Stimulated activated naive CD8-positive, alpha-beta T cell treated with anti-CD3 and anti-CD28 coated beads, Interleukin-15, Interleukin-2, amounts not matched to agents 100 ng/mL and 50 ng/mL, for 24 hours (primary cell): Measurements from ENCODE around the gene SSTR4.

Experiments
- H3K27ac Mint-ChIP-seq: one replicate; pipeline ENCODE4 v1.8.0; 2021; ENCODE audit warnings: mild to moderate bottlenecking, mixed read lengths
- H3K27me3 Mint-ChIP-seq: one replicate; pipeline ENCODE4 v1.8.0; 2021; ENCODE audit warnings: mixed read lengths
- H3K36me3 Mint-ChIP-seq: one replicate; pipeline ENCODE4 v1.8.0; 2021; ENCODE audit warnings: low read depth, mixed read lengths
- H3K4me1 Mint-ChIP-seq: one replicate; pipeline ENCODE4 v1.8.0; 2021; ENCODE audit warnings: low read depth, mixed read lengths
- H3K4me3 Mint-ChIP-seq: one replicate; pipeline ENCODE4 v1.8.0; 2021; ENCODE audit warnings: mild to moderate bottlenecking, mixed read lengths
- H3K9me3 Mint-ChIP-seq: one replicate; pipeline ENCODE4 v1.8.0; 2021; ENCODE audit warnings: mixed read lengths

The SSTR4 gene

DNA sequence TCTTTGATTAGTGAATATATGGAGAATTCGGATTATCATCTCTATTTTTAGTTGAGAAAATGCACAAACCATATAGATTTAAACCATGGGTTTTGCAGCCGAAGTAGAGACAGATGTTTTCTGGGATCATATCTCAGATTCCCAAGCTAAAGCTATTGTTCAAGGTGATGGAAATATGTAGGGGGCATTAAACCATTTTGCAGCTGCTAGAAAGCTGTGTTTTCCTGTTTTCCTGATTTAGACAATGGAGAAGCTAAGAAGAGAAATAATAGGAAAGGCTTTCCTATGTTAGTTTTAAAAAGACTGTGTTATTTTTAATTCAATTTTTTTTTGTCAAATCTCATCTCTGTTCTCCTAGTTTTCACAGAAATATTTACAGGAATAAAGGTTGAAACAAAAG lies 44.8 kb downstream of the SSTR4 start:
- no peaks in the 10 kb centered on the region for H3K36me3 Mint-ChIP-seq
- no peaks in the 10 kb centered on the region for H3K4me1 Mint-ChIP-seq

GRCh38 chr20:23080521-23080920 lies 45.4 kb downstream of the SSTR4 start:
- no peaks in the 10 kb centered on the region for H3K9me3 Mint-ChIP-seq
- no peak overlapping the region for H3K4me3 Mint-ChIP-seq
- H3K36me3 Mint-ChIP-seq, result no peaks in the 10 kb centered on the region
- peaks cover 3% of the 10 kb centered on the region for H3K27me3 Mint-ChIP-seq
- H3K27ac Mint-ChIP-seq, result no peak overlapping the region
- H3K4me1 Mint-ChIP-seq, result no peaks in the 10 kb centered on the region

More for the DNA sequence above, 44.8 kb downstream of the SSTR4 start:
- H3K9me3 Mint-ChIP-seq, result no peaks in the 10 kb centered on the region
- H3K27ac Mint-ChIP-seq, result no peak overlapping the region
- H3K4me3 Mint-ChIP-seq, result no peak overlapping the region
- peaks cover 6% of the 10 kb centered on the region for H3K27me3 Mint-ChIP-seq

- Mint-ChIP-seq H3K4me3 (no peak overlapping the region), H3K27me3 (peaks cover 3% of the 10 kb centered on the region), H3K36me3 (no peaks in the 10 kb centered on the region), H3K9me3 (no peaks in the 10 kb centered on the region), H3K4me1 (no peaks in the 10 kb centered on the region), H3K27ac (no peak overlapping the region)
Measured at GRCh38 chr20:23081263-23081819, 46.2 kb downstream of the SSTR4 start.

GRCh38 chr20:23082846-23083552 lies 47.9 kb downstream of the SSTR4 start:
- H3K4me3 Mint-ChIP-seq, result no peak overlapping the region
- no peaks in the 10 kb centered on the region for H3K36me3 Mint-ChIP-seq
- no peak overlapping the region for H3K27ac Mint-ChIP-seq
- H3K9me3 Mint-ChIP-seq, result no peaks in the 10 kb centered on the region
- no peaks in the 10 kb centered on the region for H3K4me1 Mint-ChIP-seq
- peaks cover 3% of the 10 kb centered on the region for H3K27me3 Mint-ChIP-seq

DNA sequence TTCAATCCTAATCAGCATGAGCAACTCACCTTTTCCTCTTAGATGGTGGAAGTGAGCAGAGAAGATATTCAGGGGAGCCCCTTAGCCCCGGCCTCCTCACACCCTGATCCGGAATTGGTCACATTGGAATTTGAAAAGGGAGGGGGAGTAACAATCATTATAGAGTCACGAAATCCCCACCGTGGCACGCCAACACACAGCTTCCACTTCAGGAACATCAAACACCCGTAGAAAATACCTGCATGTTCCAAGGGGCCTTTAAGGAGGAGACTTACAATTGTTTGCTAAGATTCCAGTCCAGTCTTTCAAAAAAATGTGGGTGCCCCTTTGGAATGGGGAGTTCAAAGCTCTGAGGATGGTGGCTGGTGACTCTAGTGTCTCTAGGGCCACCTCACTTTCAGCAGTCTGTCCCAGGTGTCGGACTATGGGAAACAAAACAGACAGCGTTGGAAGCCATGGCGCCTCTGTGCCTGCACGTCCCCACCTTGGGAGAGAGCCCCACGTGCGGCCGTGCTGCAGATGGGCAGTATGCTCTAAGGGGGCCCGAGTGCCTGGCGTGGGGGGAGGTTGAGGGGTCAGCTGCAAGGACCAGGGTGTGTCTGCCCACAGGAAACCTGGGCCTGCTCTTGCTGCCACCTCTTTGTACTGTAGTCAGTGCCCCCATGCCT lies 48.6 kb downstream of the SSTR4 start:
- Mint-ChIP-seq H3K27ac (no peak overlapping the region), H3K4me3 (no peak overlapping the region), H3K27me3 (peaks cover 3% of the 10 kb centered on the region), H3K4me1 (no peaks in the 10 kb centered on the region), H3K9me3 (no peaks in the 10 kb centered on the region), H3K36me3 (no peaks in the 10 kb centered on the region)

GRCh38 chr20:23084282-23084844 lies 49.3 kb downstream of the SSTR4 start:
- Mint-ChIP-seq H3K4me1 (no peaks in the 10 kb centered on the region), H3K27ac (no peak overlapping the region), H3K36me3 (no peaks in the 10 kb centered on the region), H3K9me3 (no peaks in the 10 kb centered on the region), H3K4me3 (no peak overlapping the region), H3K27me3 (no peaks in the 10 kb centered on the region)

- H3K27ac Mint-ChIP-seq, result no peak overlapping the region
- H3K4me3 Mint-ChIP-seq, result no peak overlapping the region
- H3K9me3 Mint-ChIP-seq, result no peaks in the 10 kb centered on the region
- H3K27me3 Mint-ChIP-seq, result no peaks in the 10 kb centered on the region
- H3K36me3 Mint-ChIP-seq, result no peaks in the 10 kb centered on the region
- no peaks in the 10 kb centered on the region for H3K4me1 Mint-ChIP-seq
Measured at GRCh38 chr20:23084845-23085365, 49.8 kb downstream of the SSTR4 start.

DNA sequence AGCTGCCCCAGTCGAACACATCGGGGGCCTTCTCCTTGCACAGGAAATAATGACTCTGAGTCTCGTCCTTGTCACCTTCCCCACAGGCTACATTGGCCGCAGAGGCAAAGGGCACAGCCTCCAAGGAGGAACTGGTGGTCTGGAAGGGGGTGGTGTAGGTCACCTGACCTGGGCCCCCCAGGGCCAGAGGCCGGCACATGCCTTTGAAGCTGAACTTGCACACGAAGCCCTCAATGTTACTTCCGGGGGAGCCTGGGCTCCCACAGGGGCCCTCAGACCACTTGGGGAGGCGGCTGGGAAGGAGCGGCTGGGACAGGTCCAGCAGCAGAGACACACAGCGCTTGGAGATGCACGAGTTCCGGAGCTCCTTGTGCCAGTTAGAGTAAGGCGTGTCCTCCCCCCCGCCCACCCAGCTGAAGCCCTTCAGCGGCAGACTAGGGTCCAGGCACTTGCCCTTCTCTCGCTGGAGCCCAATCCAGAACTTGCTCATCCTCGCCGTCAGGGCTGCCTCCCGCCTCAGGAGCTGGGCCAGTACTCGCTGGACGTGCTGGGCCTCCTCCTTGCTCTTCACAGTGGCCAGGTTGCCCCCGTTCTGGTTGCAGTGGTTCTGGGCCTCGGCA lies 50.4 kb downstream of the SSTR4 start:
- Mint-ChIP-seq H3K27ac (no peak overlapping the region), H3K4me1 (no peaks in the 10 kb centered on the region), H3K4me3 (no peak overlapping the region), H3K27me3 (no peaks in the 10 kb centered on the region), H3K9me3 (no peaks in the 10 kb centered on the region), H3K36me3 (no peaks in the 10 kb centered on the region)

- Mint-ChIP-seq H3K36me3 (no peaks in the 10 kb centered on the region), H3K4me1 (no peaks in the 10 kb centered on the region), H3K27ac (no peak within 1 kb of the TSS)
Measured at GRCh38 chr20:23086056-23086566, 51.0 kb downstream of the SSTR4 start, which contains the start of gene CD93. Gene CD93 (minus strand): TSS chr20:23086324. CDS start chr20:23086192, 132 bp downstream.

DNA sequence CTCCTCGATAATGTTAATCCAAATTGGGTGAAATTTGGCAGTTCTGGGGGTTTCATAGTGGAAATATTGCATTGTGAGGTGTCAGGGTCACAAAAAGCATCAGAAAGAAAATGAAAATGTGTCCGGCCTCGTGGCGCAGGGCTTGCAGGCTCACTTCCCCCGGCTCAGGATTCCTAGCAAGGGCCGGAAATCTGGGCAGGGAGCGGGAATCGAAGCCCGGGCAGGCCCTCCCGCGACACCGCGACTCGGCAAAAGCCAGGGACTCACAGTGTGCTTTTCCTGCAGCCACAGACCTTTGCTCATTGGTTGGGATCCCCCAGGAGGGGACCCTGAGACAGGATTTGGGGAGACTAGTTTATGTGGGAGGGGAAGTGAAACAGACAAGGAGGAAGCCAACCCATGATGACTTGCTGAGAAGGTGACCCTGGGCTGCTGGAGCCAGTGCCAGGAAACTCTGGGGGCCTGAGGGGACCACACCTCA lies 51.9 kb downstream of the SSTR4 start:
- H3K27ac Mint-ChIP-seq, result no peak overlapping the region
- H3K27me3 Mint-ChIP-seq, result no peaks in the 10 kb centered on the region
- no peak overlapping the region for H3K4me3 Mint-ChIP-seq
- H3K36me3 Mint-ChIP-seq, result no peaks in the 10 kb centered on the region
- H3K9me3 Mint-ChIP-seq, result no peaks in the 10 kb centered on the region
- no peaks in the 10 kb centered on the region for H3K4me1 Mint-ChIP-seq

More at GRCh38 chr20:23086056-23086566, 51.0 kb downstream of the SSTR4 start, which contains the start of gene CD93:
- Mint-ChIP-seq H3K27me3 (no peaks in the 10 kb centered on the region), H3K9me3 (no peaks in the 10 kb centered on the region), H3K4me3 (no peak within 1 kb of the TSS)

GRCh38 chr20:23087587-23088251 lies 52.6 kb downstream of the SSTR4 start:
- Mint-ChIP-seq H3K9me3 (no peaks in the 10 kb centered on the region), H3K4me3 (no peak overlapping the region), H3K36me3 (no peaks in the 10 kb centered on the region), H3K4me1 (no peaks in the 10 kb centered on the region), H3K27me3 (no peaks in the 10 kb centered on the region), H3K27ac (no peak overlapping the region)
